GM18868 (cell line): ENCODE measurements around the gene UNC93A.
"Not testable (repeated sequence)": the region's sequence is repeated elsewhere in the genome, so short reads cannot be mapped to it uniquely, and the experiment has no call there.

Experiments used
- ATAC-seq: cut with Tn5 transposase; IDR thresholded peaks from one replicate; pipeline ENCODE4 v1.9.1; 2021; ENCODE audit warnings: mild to moderate bottlenecking, moderate library complexity; ENCODE audit not compliant: unreplicated experiment

The UNC93A gene

DNA sequence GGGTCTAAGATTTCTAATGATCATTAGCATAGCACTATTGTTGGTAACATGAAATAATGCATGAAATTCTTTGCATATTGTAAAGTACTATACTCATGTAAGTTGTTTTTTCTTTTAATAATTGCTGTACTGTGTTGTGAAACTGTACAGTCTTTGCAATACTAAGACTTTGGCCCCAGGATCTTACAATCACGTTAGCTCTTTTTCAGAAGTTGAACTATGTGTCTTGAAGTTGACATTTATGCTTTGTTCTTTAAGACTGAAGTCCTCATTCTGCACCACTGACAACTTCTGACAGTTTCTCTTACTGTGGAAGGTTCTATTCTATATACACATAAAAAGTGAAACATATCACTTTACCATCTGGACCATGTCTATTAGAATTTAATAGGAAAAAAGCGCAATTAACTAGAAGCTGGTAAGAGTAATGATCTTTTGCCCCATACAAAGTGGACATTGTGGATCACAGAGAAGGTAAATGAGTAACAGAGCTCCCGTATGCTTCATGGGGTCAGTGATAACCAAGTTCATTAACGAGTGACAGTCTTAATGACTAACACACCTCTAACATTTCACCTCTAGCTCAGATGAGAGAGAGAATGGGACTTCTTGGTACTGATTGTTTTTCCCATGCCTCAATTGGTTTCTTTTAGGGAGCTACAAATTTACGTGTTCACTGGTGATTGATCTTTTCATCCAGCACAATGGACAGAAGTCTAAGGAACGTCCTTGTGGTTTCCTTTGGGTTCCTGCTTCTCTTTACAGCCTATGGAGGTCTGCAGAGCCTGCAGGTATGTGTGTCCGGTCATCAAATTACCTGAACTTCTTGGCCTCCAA, at the start of gene UNC93A:
UNC93A (plus strand) TSS at position 530 of the 837 bp plus-strand sequence; CDS start at position 705, 175 bp downstream.
- no peak for ATAC-seq

DNA sequence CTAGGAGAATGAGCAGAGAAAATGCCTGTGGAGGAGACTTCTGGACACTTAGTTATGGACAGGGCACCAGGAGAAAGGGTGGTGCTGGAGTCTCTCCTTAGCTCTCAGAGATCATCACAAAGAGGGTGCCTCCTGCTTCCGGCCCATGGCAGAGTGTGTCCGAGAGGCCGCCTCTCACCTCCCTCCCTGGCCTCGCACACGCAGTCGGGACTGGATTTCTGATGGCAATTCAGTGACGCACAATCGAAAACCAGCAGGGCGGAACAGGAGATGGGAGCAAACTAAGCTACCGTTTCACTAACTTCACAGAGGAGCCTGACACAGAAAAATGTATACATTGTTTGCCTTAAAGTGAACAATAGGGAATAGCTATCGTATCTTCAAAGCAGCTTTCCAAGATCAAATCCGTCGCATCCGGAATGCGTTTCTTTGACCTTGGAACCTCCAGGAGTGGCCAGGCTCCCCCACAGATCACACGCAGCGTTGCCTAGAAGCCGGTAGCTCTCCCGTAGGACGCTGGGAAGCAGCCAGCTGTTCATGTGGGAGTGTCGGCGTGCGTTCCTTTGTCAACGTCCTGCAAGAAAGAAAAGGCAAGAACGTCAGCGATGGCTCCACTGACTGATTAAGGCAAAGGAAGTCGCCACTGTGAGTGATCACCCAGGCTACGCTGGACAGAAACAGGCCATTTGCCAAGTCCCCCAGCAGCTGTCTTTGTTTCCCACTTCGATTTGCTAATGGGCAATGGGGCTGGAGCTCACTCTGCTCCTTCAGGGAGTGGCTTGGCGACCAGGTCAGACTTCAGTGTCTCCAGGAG, 49.6 kb upstream of the UNC93A start:
- ATAC-seq: not testable (repeated sequence)

DNA sequence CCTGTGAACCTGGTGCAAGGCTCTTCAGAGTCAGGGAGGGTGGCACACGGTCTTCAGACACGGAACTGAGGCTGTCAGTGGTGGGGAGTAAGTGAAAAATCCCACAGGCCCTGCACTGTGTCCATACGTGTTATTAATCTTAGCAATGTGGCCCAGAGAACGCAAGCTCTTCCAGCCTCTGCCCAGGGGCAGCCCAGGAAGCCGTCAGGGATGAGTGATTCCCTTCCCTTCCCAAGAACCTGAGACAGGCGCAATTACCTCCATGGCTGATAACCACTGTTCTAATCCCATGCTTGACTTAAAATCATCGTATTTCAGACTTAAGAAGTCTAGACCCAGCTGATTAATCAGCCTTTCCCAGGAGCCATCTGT, 49.0 kb upstream of the UNC93A start:
- not testable (repeated sequence) for ATAC-seq

DNA sequence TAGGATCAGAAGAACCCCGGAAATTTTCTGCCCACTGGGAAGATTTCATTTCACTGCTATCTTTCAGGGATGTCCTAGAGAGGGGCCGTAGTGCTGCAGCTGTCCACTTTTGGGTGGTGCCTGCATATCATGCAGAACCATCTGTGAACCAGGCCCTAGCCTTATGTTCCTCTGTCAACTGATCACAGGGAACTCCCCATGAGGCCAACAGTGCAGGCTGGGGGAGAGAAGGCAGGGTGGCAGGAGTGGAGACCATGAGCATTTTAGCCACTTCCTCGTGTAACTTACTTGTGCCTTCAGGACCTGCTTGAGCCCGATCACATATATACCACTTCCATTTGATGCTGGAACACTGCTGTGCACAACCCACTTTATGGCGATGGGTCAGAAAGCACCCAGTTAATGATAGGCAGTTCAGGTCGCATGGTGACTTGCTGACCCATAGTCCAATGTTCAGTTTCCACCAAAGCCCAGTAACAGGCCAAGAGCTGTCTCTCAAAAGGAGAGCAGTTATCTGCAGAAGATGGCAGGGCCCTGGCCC, 48.5 kb upstream of the UNC93A start:
- not testable (repeated sequence) for ATAC-seq

DNA sequence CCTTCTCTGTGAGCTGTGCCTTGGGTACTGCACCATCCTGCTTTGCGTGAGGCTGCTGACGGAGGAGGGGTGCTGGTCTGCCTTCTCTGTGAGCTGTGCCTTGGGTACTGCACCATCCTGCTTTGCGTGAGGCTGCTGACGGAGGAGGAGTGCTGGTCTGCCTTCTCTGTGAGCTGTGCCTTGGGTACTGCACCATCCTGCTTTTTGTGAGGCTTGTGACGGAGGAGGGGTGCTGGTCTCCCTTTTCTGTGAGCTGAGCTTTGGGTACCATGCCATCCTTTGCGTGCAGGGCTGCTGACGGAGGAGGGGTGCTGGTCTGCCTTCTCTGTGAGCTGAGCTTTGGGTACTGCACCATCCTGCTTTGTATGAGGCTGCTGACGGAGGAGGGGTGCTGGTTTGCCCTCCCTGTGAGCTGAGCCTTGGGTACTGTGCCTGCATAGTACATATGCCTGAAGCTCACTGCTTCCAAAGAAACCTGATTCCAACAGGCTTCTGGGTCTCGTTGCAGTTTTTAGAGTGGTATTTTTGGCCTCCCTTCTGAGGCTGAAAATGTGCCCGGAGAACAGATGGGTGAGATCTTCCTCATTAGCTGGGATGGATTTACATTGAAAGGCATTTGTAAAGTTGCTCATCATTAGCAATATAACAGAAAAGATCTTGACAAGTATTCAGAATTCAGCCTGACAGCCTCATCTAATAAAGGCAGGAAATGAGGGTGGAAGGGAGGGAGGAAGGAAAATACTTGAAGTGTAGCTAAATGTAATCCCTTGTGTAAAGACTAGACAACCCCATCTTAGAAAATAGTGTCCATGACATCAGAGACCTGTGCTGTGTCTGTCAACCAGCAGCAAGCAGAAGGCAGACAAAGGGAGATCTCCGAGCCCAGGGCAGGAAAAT, 46.8 kb upstream of the UNC93A start:
- no peak for ATAC-seq

DNA sequence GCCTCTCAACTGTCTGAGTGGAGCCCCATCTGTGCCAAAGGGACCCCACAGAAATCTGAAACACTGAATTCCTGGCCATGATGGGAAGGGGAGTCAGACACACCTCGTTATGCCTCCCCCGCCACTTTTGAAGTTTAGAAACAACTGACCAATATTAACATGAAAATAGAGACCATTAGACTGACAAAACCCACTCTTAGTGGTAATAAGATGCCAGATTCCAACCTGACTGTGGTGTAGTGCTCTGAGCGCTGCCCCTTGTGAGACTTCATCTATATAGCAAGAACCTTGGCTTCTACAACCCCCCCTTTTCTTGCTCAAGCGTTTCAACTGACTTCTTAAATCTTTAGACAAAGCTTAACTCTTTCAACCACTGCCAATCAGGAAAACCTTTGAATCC, 46.1 kb upstream of the UNC93A start:
- no peak for ATAC-seq

DNA sequence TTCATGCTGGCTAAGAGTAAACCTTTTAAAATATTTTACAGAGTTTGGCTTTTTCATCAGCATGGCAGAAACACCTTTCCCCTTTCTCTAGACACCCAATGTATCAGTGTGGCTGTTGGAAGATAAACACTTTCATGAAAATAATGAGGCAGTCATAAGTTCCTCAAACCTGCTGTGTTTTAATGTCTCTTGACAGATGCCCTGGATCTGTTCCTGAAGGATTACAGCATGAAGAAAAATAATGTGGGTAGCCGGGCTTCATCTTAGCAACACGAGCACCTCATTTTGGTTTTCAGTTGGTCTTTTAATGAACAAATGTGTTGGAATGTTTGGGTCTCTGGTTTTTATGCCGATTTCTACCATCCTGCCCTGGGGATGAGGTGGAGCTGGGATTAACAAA, 45.5 kb upstream of the UNC93A start:
- ATAC-seq: no peak

DNA sequence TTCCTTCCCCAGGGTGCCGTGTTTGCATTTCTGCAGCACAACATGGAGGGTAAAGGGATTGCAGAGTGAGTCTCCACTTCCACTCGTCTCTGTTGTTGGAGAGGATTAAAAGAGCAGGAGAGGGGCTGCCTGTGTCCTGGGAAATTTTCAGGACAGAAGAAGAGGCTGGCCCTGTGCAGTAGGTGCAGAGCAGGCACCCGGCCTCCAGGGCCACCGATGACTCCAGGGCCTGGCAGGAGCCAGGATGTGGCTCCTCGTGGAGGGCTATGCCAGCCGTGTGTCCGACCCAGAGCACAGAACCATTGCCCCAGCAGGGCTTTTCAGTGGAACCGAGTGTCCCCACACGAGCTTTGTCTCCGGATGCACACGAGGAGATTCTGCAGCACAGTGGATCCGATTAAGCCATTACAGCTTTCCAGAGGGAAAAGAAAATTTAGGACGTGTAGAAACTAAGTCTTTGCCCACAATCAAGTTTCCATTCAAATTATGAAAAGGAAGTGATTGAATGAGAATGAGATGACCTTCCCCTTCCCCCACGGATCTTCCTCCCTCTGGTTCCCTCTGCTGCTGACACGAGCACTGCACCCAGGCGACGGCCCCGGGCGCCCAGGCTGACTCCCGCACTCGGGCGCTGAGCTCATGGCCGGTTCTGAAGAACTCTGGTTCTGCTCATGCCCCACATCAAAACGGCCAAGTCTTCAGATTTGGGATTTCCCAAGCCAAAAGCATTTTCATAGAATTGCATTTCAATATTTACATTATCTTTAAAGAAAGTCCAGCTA, 43.1 kb upstream of the UNC93A start:
- ATAC-seq: no peak

DNA sequence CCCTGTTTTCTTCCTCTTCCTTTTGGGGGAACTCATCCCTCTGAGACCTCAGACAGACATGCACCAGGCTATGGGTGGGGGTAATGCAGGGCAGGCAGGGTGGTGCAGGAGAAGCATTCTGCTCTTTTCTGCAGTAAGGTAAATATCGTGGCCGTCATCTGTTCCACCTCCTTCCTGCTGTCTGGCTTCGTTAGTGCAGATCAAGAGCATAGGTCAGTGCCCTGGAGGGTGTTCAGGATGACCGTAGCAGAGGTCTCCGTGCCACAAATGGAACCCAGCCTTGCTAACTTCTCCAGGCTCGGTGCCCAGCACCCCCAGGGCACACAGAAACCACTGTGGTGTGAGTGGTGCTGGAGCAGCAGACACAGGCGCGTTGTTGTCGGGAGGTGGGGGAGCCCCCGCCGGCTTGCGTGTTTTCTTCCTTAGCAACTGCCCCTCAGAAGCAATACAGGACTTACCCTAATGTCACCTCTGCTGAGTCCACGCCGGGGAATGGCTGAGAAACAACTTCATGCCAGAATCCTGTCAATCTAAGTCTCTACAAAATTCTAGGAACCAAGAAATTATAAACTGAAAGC, 42.1 kb upstream of the UNC93A start:
- ATAC-seq: not testable (repeated sequence)

DNA sequence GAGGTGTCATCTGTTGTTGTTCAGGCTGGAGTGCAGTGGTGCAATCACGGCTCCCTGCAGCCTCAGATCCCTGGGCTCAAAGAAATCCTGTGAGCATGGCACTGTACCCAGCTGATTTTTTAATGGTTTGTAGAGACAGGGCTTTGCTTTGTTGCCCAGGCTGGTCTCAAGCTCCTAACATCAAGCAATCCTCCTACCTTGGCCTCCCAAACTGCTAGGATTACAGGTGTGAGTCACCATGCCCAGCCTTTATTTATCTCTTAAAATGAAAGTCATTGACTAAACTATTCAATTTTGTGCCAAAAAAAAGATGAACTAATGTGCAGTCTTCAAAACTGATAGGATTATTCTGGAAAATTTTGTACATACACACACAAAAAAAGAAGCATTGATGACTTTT, 38.8 kb upstream of the UNC93A start:
- no peak for ATAC-seq

DNA sequence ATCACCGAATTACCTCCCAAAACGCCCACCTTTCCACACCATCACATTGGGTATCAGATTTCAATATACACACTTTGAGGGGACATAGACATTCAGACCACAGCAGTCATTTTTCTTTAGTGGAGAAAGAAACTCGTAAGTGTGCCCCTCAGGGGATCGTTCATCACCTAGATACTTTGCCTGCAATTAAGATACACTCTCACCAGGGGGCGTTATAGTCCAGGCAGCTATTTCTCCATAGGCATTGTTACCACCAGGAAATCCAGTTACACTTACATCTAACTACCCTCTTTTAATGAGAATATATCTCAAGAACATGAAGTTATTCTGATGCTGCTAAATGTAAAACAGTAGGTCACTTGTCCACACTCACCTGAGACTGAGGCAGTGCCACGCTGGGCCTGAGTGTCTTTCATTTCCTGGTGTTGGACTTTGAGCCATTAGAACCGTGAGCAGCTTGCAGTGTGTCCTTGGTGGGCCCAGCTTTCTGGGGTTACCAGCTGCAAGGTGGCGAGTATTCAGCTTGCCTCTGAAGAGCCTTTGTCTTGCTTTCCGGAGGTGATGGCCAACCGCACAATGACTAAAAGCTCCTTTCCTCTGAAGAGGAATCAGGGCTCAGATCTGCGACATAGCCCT, 35.1 kb upstream of the UNC93A start:
- no peak for ATAC-seq

DNA sequence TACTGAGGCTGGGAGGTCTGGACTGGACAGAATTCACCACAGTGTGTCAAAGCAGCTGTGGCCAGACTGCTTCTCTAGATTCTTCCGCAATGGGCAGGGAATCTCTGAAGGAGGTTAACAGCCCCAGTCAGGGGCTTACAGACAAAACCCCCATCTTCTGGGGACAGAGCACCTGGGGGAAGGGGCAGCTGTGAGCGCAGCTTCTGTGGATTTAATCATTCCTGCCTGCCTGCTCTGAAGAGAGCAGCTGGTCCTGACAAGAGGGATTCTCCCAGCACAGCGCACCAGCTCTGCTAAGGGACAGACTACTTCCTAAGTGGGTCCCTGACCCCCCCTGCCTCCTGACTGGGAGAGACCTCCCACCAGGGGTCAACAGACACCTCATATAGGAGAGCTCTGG, 32.5 kb upstream of the UNC93A start:
- no peak for ATAC-seq

DNA sequence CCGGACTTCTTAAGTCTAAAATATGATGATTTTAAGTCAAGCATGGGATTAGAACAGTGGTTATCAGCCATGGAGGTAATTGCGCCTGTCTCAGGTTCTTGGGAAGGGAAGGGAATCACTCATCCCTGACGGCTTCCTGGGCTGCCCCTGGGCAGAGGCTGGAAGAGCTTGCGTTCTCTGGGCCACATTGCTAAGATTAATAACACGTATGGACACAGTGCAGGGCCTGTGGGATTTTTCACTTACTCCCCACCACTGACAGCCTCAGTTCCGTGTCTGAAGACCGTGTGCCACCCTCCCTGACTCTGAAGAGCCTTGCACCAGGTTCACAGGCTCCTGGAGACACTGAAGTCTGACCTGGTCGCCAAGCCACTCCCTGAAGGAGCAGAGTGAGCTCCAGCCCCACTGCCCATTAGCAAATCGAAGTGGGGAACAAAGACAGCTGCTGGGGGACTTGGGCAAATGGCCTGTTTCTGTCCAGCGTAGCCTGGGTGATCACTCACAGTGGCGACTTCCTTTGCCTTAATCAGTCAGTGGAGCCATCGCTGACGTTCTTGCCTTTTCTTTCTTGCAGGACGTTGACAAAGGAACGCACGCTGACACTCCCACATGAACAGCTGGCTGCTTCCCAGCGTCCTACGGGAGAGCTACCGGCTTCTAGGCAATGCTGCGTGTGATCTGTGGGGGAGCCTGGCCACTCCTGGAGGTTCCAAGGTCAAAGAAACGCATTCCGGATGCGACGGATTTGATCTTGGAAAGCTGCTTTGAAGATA, 24.9 kb upstream of the UNC93A start:
- not testable (repeated sequence) for ATAC-seq

DNA sequence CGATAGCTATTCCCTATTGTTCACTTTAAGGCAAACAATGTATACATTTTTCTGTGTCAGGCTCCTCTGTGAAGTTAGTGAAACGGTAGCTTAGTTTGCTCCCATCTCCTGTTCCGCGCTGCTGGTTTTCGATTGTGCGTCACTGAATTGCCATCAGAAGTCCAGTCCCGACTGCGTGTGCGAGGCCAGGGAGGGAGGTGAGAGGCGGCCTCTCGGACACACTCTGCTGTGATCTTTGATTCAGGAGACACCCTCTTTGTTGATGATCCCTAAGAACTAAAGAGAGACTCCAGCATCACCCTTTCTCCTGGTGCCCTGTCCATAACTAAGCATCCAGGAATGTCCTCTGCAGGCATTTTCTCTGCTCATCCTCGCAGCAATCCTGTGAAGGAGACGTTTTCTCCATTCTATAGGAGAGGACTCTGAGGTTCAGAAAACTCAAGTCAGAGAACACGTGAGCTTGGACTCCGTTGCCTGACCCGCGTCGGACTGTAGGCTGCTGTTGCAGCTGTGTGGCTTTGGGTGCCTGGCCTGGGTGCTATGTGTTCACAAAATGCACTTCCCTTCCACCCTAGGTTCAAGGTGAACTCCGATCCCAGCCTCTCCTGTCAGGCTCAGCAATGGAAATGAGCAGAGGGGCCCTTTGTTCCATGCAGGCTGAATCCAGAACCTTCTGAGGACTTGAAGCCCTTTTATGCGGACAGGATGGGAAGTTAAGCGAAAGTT, 24.1 kb upstream of the UNC93A start:
- ATAC-seq: no peak

DNA sequence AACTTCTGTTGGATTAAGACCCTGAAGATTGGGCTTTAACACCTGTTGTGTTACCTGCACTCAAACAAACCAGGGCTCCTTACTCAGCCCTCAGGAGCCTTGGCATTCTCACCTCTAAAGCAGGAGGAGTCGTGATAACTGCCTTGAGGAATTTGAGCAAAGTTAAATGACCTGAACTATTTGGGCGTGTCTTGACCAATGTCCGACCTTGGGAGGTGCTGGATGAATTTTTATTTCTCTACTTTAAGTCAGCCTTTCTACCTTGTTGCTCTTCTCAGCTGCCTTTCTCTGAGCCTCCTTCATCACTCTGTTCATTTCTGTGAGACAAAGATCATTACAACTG, 23.6 kb upstream of the UNC93A start:
- not testable (repeated sequence) for ATAC-seq

DNA sequence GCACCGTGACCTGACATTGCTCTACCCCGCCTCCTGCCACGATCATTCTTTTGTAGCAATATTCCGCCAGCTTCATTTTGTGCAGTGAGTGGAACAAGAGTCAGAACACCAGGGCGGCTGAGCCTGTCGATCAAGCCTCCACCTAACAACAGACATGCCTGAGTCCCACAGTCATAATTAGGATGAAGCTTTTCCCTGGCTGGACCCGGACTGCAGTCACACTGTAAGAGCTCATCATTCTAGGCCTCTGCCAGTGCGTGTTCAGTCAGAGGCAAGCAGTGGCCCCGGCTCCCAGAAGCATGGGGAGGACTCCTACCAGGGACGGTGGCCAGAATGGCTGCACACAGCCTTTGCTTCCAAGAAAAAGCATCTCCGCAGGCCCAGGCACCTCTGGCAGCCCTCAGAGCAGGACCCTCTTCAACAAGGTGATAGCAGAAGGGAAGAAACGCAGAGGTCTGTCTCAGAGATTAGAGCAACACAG, 23.2 kb upstream of the UNC93A start:
- no peak for ATAC-seq

DNA sequence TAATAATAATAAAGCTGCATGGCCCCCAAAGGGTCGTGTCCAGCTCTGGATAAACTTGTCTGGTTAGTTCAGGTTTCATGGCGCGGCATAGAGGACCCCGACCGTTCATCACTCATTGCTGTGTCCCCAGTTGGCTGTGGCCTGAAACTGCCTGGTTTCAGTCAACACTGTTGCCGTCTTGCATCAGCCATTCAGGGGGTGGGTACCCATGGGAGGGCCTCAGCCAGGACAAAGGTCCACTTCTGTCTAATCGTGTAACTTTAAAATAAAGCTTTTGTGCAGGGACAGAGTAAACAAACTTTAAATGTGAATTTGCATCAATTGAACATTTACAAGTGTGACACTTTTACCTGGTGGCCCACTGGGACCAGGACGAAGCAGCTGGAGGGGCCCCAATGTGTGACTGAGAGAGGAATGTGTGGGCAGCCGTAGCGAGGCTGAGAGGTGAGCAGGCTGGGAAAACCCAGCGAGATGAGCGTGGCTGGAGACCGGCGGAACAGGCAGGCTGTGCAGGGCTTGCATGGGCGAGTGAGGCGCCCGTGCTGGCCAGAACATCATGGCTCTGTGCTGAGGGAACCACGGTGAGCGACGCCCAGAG, 22.3 kb upstream of the UNC93A start:
- ATAC-seq: no peak
